Neural crest cell (in vitro differentiated cells): ENCODE measurements around the gene BTBD10. TPM values are rescaled to one million over a fixed set of nuclear protein-coding genes. Genes with fewer than 3 reads are reported as not detected.

Experiments
- DNase-seq: peaks from one replicate; pipeline ENCODE4 v3.0.0; 2021; ENCODE audit warnings: low read depth, mixed read lengths, low spot score
- H3K27ac Mint-ChIP-seq: one replicate; pipeline ENCODE4 v1.8.0; 2021; ENCODE audit warnings: mild to moderate bottlenecking, mixed read lengths; ENCODE audit not compliant: unreplicated experiment
- H3K27me3 Mint-ChIP-seq: 2 replicates; pipeline ENCODE4 v1.8.0; 2021; ENCODE audit warnings: low read depth, mild to moderate bottlenecking, mixed read lengths
- H3K36me3 Mint-ChIP-seq: 2 replicates; pipeline ENCODE4 v1.8.0; 2021; ENCODE audit warnings: low read depth, mild to moderate bottlenecking, mixed read lengths
- H3K4me1 Mint-ChIP-seq: 2 replicates; pipeline ENCODE4 v1.8.0; 2021; ENCODE audit warnings: mixed read lengths
- H3K4me3 Mint-ChIP-seq: one replicate; pipeline ENCODE4 v1.8.0; 2021; ENCODE audit warnings: mild to moderate bottlenecking, mixed read lengths
- H3K9me3 Mint-ChIP-seq: 2 replicates; pipeline ENCODE4 v1.8.0; 2021; ENCODE audit warnings: mixed read lengths
- total RNA-seq: library from RNA; stranded (reverse); gene quantifications from 2 replicates; pipeline ENCODE4 v1.2.1, GENCODE V29; 2021
- TF ChIP-seq, protein P1 (sequence below): fragments of 200-600 bp; sonication (generic); conservative IDR thresholded peaks from 2 replicates; pipeline ENCODE4 v1.5.0; 2021; ENCODE audit warnings: antibody characterized with exemption, mild to moderate bottlenecking

Gene BTBD10
- total RNA-seq, 1 donor from 2014 or later: 29.0 TPM

DNA sequence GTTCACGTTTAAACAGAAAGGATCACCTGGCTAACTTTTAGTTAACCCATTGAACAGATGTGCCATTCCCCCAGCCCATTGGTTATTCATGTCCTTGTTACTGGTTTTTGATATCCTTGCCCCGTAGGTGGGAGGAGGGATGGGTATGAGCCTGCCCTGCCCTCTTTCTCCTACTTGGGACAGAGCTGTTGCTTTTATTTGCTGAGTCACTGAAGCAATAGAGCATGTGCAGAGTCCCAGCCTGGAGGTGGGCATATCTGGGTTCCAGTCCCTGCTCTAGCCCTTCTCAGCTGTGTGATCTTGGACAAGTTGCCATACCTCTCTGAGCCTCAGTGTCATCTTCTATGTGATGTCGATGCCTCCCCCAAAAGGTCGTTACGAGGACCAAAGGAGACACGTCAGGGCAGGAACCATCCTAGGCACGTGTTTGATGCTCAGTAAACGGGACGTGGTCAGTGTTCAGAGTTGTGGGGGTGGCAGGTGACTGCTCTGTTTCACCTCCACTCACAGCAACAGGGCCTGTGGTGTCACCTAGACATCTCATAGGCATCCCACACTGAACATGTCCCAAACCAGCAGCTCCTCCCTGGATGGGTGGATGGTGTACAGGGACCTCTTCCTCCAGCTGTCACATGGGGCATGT is 124.5 kb downstream of the BTBD10 start:
- TF ChIP-seq, protein P1, sequence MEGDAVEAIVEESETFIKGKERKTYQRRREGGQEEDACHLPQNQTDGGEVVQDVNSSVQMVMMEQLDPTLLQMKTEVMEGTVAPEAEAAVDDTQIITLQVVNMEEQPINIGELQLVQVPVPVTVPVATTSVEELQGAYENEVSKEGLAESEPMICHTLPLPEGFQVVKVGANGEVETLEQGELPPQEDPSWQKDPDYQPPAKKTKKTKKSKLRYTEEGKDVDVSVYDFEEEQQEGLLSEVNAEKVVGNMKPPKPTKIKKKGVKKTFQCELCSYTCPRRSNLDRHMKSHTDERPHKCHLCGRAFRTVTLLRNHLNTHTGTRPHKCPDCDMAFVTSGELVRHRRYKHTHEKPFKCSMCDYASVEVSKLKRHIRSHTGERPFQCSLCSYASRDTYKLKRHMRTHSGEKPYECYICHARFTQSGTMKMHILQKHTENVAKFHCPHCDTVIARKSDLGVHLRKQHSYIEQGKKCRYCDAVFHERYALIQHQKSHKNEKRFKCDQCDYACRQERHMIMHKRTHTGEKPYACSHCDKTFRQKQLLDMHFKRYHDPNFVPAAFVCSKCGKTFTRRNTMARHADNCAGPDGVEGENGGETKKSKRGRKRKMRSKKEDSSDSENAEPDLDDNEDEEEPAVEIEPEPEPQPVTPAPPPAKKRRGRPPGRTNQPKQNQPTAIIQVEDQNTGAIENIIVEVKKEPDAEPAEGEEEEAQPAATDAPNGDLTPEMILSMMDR: no peak
- no peaks in the 10 kb centered on the region for H3K9me3 Mint-ChIP-seq

DNA sequence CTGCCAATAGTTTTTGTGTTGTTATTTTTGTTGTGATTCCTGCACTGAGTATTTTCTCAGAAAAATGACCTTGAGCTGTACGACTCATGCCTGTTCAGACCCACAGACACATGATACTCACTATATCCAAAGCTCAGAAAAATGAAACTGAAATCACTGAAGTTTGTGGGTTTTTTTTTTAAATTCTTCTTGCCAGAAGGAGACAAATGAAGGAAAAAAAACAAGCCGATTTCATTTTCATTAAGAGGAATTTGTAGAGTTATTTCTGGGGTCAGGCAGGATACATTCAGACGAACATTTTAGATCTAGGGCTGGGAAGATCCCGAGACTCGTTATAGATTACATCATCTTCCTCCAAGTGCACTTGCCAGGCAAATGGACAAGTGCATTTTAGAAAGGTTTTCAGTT is 125.0 kb downstream of the BTBD10 start:
- no peak for DNase-seq
- TF ChIP-seq, protein P1: no peak
- H3K9me3 Mint-ChIP-seq: no peaks in the 10 kb centered on the region
- no peaks in the 10 kb centered on the region for H3K36me3 Mint-ChIP-seq
- no peak overlapping the region for H3K4me3 Mint-ChIP-seq
- peaks cover 22% of the 10 kb centered on the region for H3K4me1 Mint-ChIP-seq
- H3K27ac Mint-ChIP-seq: no peak overlapping the region
- no peaks in the 10 kb centered on the region for H3K27me3 Mint-ChIP-seq

More for the DNA sequence above, 124.5 kb downstream of the BTBD10 start:
- H3K4me3 Mint-ChIP-seq: no peak overlapping the region
- peaks cover 22% of the 10 kb centered on the region for H3K4me1 Mint-ChIP-seq
- no peak for DNase-seq
- H3K27me3 Mint-ChIP-seq: no peaks in the 10 kb centered on the region
- no peaks in the 10 kb centered on the region for H3K36me3 Mint-ChIP-seq
- no peak overlapping the region for H3K27ac Mint-ChIP-seq

Other genes starting within 250 kb of the BTBD10 start
- 5.1 and 6.8 TPM in 2 replicates for gene BMAL1, start 185.4 kb downstream of the BTBD10 start, total RNA-seq
- not detected in 2 replicates for gene PTH, start 32.8 kb upstream of the BTBD10 start, total RNA-seq
- 55.3 and 60.8 TPM in 2 replicates for gene FAR1, start 205.4 kb upstream of the BTBD10 start, total RNA-seq